ENCODE data around the gene NCBP3. TPM values are rescaled to one million over a fixed set of nuclear protein-coding genes. Genes with fewer than 3 reads are reported as not detected.

The NCBP3 gene
- total RNA-seq, 1 donor, result 22.9 TPM

- no peak for TF ChIP-seq CTCF (IDR thresholded peaks at IDR 0.05; ENCODE audit: insufficient read depth, low read length)
- DNase-seq (ENCODE audit: low read depth), result no peak
- no peak overlapping the region for H3K4me3 ChIP-seq (ENCODE audit: low read depth, low read length)
These were observed 37.3 kb downstream of the NCBP3 start for GRCh38 chr17:3808701-3809100.

DNA sequence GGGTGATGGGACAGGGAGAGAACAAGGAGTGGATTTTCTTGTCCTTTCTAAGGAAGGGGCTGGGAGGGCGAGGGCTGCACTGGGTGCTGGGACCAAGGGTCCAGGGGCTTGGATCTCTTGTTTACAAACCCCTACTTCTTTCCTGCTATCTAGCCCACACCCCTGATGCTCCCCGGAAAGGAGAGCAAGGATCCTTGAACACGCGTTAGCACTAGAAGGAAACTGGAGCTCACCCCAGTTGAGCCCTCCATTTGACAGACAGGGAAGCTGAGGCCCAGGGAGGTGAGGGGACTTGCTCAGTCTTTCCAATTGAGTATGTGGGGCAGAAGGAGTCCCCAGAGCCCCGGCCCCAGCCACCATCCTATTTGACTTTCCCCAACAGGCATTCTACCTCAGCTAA lies 40.5 kb downstream of the NCBP3 start:
- H3K4me3 ChIP-seq (ENCODE audit: low read depth, low read length), result no peak overlapping the region
- TF ChIP-seq CTCF (IDR thresholded peaks at IDR 0.05; ENCODE audit: insufficient read depth, low read length), result no peak
- no peak for DNase-seq (ENCODE audit: low read depth)

DNA sequence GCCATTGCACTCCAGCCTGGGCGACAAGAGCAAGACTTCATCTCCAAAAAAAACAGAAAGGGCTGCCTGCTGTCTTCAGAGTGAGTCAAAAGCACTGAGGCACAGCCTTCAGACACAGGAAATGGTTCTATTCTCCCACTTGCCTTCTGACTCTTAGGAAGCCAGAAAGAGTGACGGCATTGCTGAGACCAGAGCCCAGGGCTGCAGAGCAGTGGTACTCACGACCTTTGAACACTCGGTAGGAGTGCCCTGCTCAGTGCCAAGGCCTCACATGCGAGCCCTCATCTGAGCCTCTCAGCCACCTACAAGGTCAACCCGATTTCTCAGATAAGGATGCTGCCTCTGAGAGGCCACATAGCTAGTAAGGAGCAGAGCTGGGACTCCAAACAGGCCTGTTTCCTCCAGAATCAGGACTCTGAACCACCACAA lies 41.5 kb downstream of the NCBP3 start:
- no peak for TF ChIP-seq CTCF (IDR thresholded peaks at IDR 0.05; ENCODE audit: insufficient read depth, low read length)
- H3K4me3 ChIP-seq (ENCODE audit: low read depth, low read length), result no peak overlapping the region
- peak; percentile 31 for DNase-seq (ENCODE audit: low read depth)

GRCh38 chr17:3803308-3803640 lies 42.8 kb downstream of the NCBP3 start:
- DNase-seq (ENCODE audit: low read depth), result no peak
- no peak overlapping the region for H3K4me3 ChIP-seq (ENCODE audit: low read depth, low read length)
- TF ChIP-seq CTCF (IDR thresholded peaks at IDR 0.05; ENCODE audit: insufficient read depth, low read length), result no peak

- peak; percentile 87 for DNase-seq (ENCODE audit: low read depth)
- TF ChIP-seq CTCF (IDR thresholded peaks at IDR 0.05; ENCODE audit: insufficient read depth, low read length), result no peak
- H3K4me3 ChIP-seq (ENCODE audit: low read depth, low read length), result no peak overlapping the region
These were observed 43.4 kb downstream of the NCBP3 start for GRCh38 chr17:3802461-3803307.

- H3K4me3 ChIP-seq (ENCODE audit: low read depth, low read length), result no peak overlapping the region
- DNase-seq (ENCODE audit: low read depth), result no peak
- TF ChIP-seq CTCF (IDR thresholded peaks at IDR 0.05; ENCODE audit: insufficient read depth, low read length), result no peak
These were observed 44.3 kb downstream of the NCBP3 start for GRCh38 chr17:3801792-3802191.

DNA sequence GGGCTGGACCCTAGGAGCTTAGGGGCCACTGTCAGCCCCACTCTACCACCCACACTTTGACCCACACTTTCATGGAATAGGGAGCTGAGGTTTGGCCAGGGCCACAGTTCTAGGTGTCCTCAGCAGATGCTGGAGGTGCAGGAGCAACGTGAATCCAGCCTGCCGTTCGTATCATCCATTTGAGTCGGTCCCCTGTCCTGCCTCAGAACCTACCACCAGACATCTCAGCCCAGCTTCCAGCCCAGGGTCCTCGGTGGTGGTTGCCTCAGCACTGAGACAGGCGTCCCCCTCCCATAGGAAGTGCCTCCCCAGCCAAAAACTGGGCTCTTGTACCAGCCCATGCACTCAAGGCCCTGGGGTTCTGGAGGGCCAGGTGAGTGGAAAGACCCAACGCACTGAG lies 44.7 kb downstream of the NCBP3 start:
- H3K4me3 ChIP-seq (ENCODE audit: low read depth, low read length), result no peak overlapping the region
- TF ChIP-seq CTCF (IDR thresholded peaks at IDR 0.05; ENCODE audit: insufficient read depth, low read length), result no peak
- DNase-seq (ENCODE audit: low read depth), result no peak

Measured in fibroblast of the aortic adventitia (primary cell).